DMS53 treated with DMSO at 0.1 percent for 48 hours (cell line): ENCODE data around the gene NCAM1.

Experiments
- DNase-seq: peaks from one replicate; lab custom pipeline; 2025; ENCODE audit not compliant: unreplicated experiment; lab: John Stamatoyannopoulos, UW

The NCAM1 gene

GRCh38 chr11:113166280-113166679, 205.1 kb downstream of the NCAM1 start:
- DNase-seq, result no peak

DNA sequence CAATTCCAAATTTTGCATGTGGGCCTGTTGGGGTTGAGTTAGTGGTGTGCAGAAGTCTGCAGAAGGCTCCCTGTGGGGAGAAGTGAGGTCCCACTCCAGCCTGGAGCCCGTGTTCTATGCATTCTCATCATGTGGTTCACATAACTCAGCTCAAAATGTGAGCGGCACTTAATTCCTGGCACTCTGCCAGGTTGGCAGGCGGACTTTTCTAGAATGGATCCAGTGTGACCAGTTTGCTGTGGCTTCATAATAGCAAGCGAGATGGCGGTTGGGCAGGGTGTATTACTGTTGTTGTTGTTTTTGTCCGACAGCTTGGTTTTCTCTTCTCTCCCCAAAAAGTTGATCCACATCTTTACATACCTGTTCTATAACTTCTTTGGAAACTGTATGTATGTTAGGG, 206.4 kb downstream of the NCAM1 start:
- DNase-seq, result no peak

GRCh38 chr11:113168354-113169342, 207.4 kb downstream of the NCAM1 start:
- DNase-seq, result no peak

DNA sequence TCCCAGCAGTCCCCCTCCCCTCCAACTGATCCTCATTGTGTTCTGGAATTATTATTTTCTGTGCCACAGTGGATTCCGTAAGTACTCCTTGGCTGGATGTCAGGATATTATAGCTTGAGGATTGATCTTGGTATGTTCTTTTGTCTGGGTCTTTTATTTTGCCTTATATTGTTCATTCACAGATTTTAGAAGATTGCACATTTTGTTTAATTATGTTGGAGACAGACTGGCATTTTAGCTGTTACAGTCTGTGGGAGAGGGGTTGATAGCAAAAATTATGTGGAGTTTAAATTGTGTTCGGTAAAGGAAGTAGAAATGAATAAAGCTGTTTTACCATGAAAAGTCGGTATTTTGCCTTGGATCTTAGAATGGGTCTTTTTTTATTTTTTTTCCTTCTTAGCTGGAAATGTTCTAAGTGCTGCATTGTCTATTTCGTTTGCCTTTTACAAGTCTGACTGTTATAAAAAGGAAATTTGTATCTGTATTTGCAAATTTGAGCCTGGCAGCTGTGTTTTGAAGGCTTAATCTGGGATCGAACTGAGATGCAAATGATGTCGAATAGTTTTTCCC, 211.2 kb downstream of the NCAM1 start:
- no peak for DNase-seq

- no peak for DNase-seq
Observed at GRCh38 chr11:113173126-113173525, 211.9 kb downstream of the NCAM1 start.

- DNase-seq, result no peak
Observed at GRCh38 chr11:113174882-113175281, 213.7 kb downstream of the NCAM1 start.

GRCh38 chr11:113176599-113177360, 215.6 kb downstream of the NCAM1 start:
- no peak for DNase-seq

DNA sequence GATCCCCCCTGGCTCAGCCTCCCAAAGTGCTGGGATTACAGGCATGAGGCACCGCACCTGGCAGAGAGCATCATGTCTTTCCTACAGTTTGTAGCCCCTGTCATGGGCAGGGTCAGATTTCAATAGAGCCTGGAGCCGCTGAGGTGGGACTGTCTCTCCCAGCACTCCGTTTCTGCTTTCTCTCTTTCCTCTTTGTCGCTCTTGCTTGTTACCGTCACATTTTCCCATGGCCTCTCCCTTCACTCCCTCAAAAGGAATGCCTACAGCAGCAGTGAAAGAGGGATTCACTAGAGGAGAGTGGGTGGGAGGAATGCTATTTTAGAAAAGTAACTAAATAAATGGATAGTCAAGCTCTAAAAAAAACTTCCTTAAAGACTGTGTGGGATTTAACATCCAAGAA, 216.5 kb downstream of the NCAM1 start:
- no peak for DNase-seq

GRCh38 chr11:113178381-113179070, 217.3 kb downstream of the NCAM1 start:
- DNase-seq, result no peak

- no peak for DNase-seq
Observed at GRCh38 chr11:113179181-113179704, 218.0 kb downstream of the NCAM1 start.

DNA sequence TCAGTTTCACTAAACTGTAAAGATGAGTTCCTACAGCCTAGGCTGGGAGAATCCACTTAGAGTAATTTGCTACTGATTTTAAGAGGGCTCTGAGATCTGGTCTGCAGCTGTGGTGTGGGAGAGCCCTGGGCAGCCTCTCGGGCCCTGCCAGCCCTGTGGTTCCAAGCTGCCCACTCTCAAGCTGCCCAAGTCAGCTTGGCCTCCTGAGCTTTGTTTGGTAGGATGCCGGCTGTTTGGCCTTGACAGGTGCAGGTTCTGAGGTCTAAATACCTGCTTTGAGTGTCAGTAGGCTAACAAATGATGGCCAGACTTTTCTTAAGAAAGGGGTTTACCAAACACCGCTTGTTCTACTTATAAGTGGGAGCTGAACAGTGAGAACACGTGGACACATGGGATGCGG, 219.9 kb downstream of the NCAM1 start:
- no peak for DNase-seq

- no peak for DNase-seq
Observed at GRCh38 chr11:113182288-113182687, 221.1 kb downstream of the NCAM1 start.

DNA sequence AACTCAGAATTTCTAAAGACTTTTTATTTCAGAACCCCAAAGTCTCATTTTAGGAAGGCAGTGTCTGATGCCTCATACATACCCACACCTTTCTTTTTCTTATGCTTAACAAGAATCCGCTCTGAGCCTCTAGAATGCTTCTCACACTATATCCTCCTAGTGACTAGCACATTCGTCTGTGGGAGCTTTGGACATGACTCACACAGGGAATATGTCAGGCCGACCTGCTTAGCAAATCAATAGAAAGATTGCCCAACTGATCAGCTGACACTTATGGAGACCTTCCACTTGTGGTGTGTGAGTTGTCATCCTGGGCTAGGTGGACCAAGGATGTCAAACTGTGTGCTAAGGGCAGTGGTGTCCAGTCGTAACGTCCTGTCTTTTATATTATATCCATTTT, 223.3 kb downstream of the NCAM1 start:
- no peak for DNase-seq

- DNase-seq, result no peak
Observed at GRCh38 chr11:113188371-113188834, 227.2 kb downstream of the NCAM1 start.

DNA sequence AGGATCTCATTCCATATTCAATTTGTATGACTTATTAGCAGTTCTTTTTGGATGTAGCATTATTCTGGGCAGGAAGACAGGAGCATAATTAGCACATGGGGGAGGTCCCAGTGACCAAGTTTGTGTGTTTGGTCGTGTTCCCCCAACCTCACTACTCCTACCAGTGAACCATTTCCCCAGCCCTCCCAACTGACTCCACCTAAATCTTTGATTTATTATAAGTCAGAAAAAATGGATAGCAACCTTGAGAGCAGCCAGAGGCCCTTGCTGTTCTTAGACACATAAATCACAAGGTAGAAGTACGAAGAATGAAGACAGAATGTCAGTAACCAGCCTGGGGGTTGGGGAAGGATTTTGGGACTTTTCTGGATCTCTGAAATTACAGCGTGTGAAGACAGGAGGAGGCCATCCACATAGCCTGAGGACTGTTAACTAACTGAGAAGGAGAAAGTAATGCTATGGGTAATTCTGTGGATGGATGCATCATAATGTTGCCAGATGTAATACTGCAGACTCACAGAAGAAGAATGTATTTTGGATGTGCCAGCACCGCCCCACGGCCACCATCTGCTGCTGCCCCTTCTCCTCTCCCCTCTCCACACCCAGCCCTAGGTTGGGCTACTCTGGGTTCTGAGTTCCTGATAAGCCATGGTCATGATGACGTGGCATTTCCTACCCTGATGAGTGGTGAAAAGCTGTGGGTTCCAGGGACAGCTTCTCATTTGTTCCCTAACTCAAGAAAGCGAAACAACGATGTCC, 228.9 kb downstream of the NCAM1 start:
- DNase-seq, result no peak

DNA sequence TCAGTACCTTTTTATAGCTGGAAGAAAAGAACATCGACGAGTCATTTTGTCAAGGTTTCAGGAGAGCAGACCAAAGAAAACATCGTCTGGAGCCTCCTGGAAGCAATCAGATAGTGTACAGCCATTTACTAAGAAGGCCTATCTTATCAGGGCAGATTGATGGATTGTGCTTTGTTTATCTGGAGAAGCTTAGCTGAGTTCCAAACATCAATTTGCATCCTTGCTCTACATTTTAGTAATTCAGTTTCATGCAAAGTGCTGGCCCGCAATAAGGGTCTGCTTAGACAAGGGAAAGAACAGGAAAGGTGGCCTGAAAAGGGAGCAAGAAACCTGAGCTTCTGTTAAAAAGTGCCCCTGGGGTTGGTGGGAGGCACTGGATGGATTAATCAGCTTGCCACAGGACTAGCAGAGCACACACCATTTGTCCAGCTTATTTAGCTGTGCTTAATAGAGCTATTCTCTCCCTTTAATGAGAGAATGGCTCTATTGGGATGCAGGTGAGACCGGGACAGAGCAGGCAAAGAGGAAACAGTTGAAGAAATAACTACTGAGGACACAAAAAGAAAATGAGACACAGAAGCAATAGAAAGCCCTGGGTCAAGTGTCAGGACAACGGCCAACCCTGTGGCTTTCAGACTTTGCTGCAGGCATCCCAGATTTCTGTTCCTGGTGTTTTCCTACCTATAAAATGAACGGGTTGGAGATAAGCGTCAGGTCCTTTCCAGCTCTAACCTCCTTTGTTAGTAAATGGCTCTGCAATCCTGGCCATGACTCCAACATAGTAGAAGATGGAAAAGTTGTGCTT, 231.1 kb downstream of the NCAM1 start:
- no peak for DNase-seq

DNA sequence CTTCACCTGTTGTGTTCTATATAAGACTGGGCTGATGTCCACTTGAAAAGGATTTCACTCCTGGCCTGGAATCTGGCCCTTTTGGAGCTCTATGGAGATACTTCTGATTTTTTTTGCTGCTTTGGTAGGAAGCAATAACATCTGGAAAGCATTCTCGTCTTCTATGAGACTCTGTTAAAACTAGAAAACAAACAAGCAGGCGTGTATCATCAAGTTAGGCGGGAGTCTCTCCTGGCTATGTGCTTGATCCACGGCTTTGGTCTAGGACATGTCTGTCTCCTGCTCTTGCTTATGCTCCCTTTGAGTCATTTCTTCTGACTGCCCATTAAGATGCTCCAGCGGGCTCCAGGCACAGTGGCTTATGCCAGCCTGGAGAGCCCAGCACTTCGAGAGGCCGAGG, 231.8 kb downstream of the NCAM1 start:
- DNase-seq, result no peak

DNA sequence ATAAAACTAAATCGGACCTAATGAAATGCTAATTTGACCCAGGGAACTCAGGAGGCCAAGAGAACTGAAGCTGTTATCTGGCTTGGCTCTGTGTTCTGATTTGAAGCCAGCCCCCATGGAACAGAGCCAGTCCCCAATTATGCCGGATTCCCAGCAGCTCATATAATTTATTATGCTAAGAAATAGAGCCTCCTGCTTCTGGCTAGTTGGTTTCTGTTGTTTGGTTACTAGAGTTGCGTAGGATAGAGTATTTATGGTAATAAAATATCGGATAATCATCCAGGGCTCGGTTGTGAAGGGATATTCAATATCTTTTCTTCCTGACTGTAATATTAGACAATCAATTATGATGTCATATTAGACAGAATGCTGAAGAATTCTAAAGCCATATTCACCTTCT, 232.7 kb downstream of the NCAM1 start:
- no peak for DNase-seq

DNA sequence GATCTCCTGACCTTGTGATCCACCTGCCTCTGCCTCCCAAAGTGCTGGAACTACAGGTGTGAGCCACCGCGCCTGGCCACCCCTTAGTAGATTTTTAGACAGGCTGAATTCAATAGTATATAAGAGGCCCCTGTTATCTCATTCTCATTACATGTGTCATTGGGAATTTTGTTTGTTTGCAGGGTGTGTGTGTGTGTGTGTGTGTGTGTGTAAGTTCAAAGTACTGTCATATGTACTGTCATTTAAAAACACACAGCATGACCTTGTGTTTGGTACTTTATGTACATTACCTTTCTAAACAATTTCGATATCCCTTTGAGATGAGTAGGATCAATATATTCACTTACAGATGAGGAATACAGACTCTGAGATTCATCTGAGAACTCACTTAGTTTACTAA, 234.5 kb downstream of the NCAM1 start:
- no peak for DNase-seq
